ENCODE results near the gene UAP1.

UAP1 gene

GRCh38 chr1:162619076-162619475, 57.6 kb downstream of the UAP1 start:
- DNase-seq, result no peak

GRCh38 chr1:162621256-162621655, 59.7 kb downstream of the UAP1 start:
- DNase-seq, result no peak

GRCh38 chr1:162625679-162626078, 64.2 kb downstream of the UAP1 start:
- DNase-seq, result no peak

GRCh38 chr1:162626094-162626493, 64.6 kb downstream of the UAP1 start:
- DNase-seq, result no peak

- DNase-seq, result no peak
Measured at GRCh38 chr1:162626761-162627160, 65.2 kb downstream of the UAP1 start.

- DNase-seq, result no peak
Measured at GRCh38 chr1:162627662-162628296, 66.3 kb downstream of the UAP1 start.

- no peak for DNase-seq
Measured at GRCh38 chr1:162629077-162629627, 67.6 kb downstream of the UAP1 start.

- DNase-seq, result no peak
Measured at GRCh38 chr1:162629651-162630050, 68.1 kb downstream of the UAP1 start.

- DNase-seq, result no peak
Measured at GRCh38 chr1:162631546-162632191, 70.1 kb downstream of the UAP1 start.

GRCh38 chr1:162632217-162632666, 70.7 kb downstream of the UAP1 start, which contains the start of gene DDR2:
Gene DDR2 (plus strand): TSS chr1:162632464. CDS start chr1:162719064, 86,600 bp downstream.
- DNase-seq, result no peak

- no peak for DNase-seq
Measured at GRCh38 chr1:162632698-162633080, 71.2 kb downstream of the UAP1 start.

- DNase-seq, result no peak
Measured at GRCh38 chr1:162633081-162633762, 71.7 kb downstream of the UAP1 start.

- DNase-seq, result no peak
Measured at GRCh38 chr1:162635418-162635817, 73.9 kb downstream of the UAP1 start.

GRCh38 chr1:162639718-162640117, 78.2 kb downstream of the UAP1 start:
- no peak for DNase-seq

- DNase-seq, result no peak
Measured at GRCh38 chr1:162641114-162641513, 79.6 kb downstream of the UAP1 start.

GRCh38 chr1:162644986-162645314, 83.4 kb downstream of the UAP1 start:
- DNase-seq, result no peak

GRCh38 chr1:162645666-162646065, 84.1 kb downstream of the UAP1 start:
- DNase-seq, result no peak

- no peak for DNase-seq
Measured at GRCh38 chr1:162649583-162649982, 88.1 kb downstream of the UAP1 start.
